ENCODE data around the gene MYO3B.

MYO3B gene

GRCh38 chr2:170148161-170148560 is 29.8 kb upstream of the MYO3B start:
- DNase-seq = no peak
- no peaks in the 10 kb centered on the region for H3K9me3 Mint-ChIP-seq
- ATAC-seq (replicated peaks) = no peak

GRCh38 chr2:170152421-170152820 is 25.5 kb upstream of the MYO3B start:
- H3K27ac Mint-ChIP-seq = no peak overlapping the region
- no peak for ATAC-seq (replicated peaks)
- DNase-seq = no peak

More at GRCh38 chr2:170148161-170148560, 29.8 kb upstream of the MYO3B start:
- Mint-ChIP-seq H3K4me3 (no peak overlapping the region), H3K36me3 (ENCODE audit: insufficient read depth) (no peaks in the 10 kb centered on the region), H3K27ac (no peak overlapping the region), H3K27me3 (no peaks in the 10 kb centered on the region), H3K4me1 (ENCODE audit: low read depth in 2 of 2) (no peaks in the 10 kb centered on the region)

GRCh38 chr2:170155022-170155722 is 22.8 kb upstream of the MYO3B start:
- no peaks in the 10 kb centered on the region for H3K9me3 Mint-ChIP-seq
- ATAC-seq (replicated peaks) (no peak), DNase-seq (no peak)
- no peak overlapping the region for H3K27ac Mint-ChIP-seq
- H3K27me3 Mint-ChIP-seq = no peaks in the 10 kb centered on the region
- H3K4me1 Mint-ChIP-seq (ENCODE audit: low read depth in 2 of 2) = peaks cover 0 to 3% of the 10 kb centered on the region in 2 donors
- H3K4me3 Mint-ChIP-seq = no peak overlapping the region
- H3K36me3 Mint-ChIP-seq (ENCODE audit: insufficient read depth) = no peaks in the 10 kb centered on the region

More at GRCh38 chr2:170152421-170152820, 25.5 kb upstream of the MYO3B start:
- Mint-ChIP-seq H3K4me3 (no peak overlapping the region), H3K4me1 (ENCODE audit: low read depth in 2 of 2) (peaks cover 0 to 3% of the 10 kb centered on the region in 2 donors), H3K36me3 (ENCODE audit: insufficient read depth) (no peaks in the 10 kb centered on the region), H3K27me3 (no peaks in the 10 kb centered on the region), H3K9me3 (no peaks in the 10 kb centered on the region)

DNA sequence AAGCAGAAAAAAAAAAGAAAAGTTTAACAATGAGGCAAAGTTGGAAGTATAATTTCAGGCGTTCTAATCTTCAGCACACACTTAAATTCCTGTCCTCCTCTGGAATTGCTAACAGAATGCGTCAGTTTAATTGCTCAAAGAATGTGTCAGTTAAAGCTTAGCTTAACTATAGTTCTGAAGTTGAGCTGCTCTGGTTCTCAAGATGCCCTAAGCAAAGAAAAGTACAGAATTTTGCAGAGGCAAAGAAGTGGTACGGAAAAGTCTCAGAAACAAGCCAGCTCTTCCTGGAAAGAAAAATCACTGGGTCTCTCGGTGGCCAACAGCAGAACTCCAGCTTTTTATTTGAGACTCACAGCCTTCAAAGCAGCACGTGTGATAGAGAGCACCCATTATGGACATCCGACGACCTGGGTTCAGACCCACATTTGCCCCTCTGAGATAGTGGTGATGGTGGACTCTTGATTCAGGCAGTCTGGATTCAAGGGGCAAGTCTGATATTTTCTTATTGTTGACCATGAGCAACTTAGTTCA is 22.2 kb upstream of the MYO3B start:
- Mint-ChIP-seq H3K27me3 (no peaks in the 10 kb centered on the region), H3K9me3 (no peaks in the 10 kb centered on the region), H3K27ac (no peak overlapping the region), H3K4me3 (no peak overlapping the region), H3K36me3 (ENCODE audit: insufficient read depth) (no peaks in the 10 kb centered on the region), H3K4me1 (ENCODE audit: low read depth in 2 of 2) (peaks cover 0 to 3% of the 10 kb centered on the region in 2 donors)
- DNase-seq (no peak), ATAC-seq (replicated peaks) (no peak)

- no peaks in the 10 kb centered on the region for H3K9me3 Mint-ChIP-seq
- H3K36me3 Mint-ChIP-seq (ENCODE audit: insufficient read depth) = no peaks in the 10 kb centered on the region
- H3K4me3 Mint-ChIP-seq = no peak overlapping the region
- DNase-seq = no peak
- H3K27me3 Mint-ChIP-seq = peaks cover 4 to 6% of the 10 kb centered on the region in 2 donors
- no peak for ATAC-seq (replicated peaks)
- peaks cover 5 to 8% of the 10 kb centered on the region in 2 donors for H3K4me1 Mint-ChIP-seq (ENCODE audit: low read depth in 2 of 2)
- no peak overlapping the region for H3K27ac Mint-ChIP-seq
These were observed 21.4 kb upstream of the MYO3B start for GRCh38 chr2:170156592-170156991.

GRCh38 chr2:170157025-170157684 is 20.8 kb upstream of the MYO3B start:
- Mint-ChIP-seq H3K27me3 (peaks cover 9 to 11% of the 10 kb centered on the region in 2 donors), H3K36me3 (ENCODE audit: insufficient read depth) (no peaks in the 10 kb centered on the region), H3K27ac (no peak overlapping the region), H3K9me3 (no peaks in the 10 kb centered on the region), H3K4me3 (no peak overlapping the region), H3K4me1 (ENCODE audit: low read depth in 2 of 2) (peaks cover 6 to 13% of the 10 kb centered on the region in 2 donors)
- ATAC-seq (replicated peaks) (no peak), DNase-seq (no peak)

GRCh38 chr2:170159060-170159459 is 18.9 kb upstream of the MYO3B start:
- no peak for DNase-seq
- no peak for ATAC-seq (replicated peaks)
- Mint-ChIP-seq H3K4me1 (ENCODE audit: low read depth in 2 of 2) (peaks cover 6 to 13% of the 10 kb centered on the region in 2 donors), H3K4me3 (no peak overlapping the region), H3K9me3 (no peaks in the 10 kb centered on the region), H3K27ac (no peak overlapping the region), H3K27me3 (peaks cover 25 to 27% of the 10 kb centered on the region in 2 donors), H3K36me3 (ENCODE audit: insufficient read depth) (no peaks in the 10 kb centered on the region)

- no peak overlapping the region for H3K27ac Mint-ChIP-seq
- ATAC-seq (replicated peaks) = no peak
- peaks cover 2 to 13% of the 10 kb centered on the region in 2 donors for H3K4me1 Mint-ChIP-seq (ENCODE audit: low read depth in 2 of 2)
- H3K36me3 Mint-ChIP-seq (ENCODE audit: insufficient read depth) = no peaks in the 10 kb centered on the region
- no peaks in the 10 kb centered on the region for H3K9me3 Mint-ChIP-seq
- H3K4me3 Mint-ChIP-seq = no peak overlapping the region
- DNase-seq = no peak
- H3K27me3 Mint-ChIP-seq = peaks cover 27 to 30% of the 10 kb centered on the region in 2 donors
These were observed 16.3 kb upstream of the MYO3B start for GRCh38 chr2:170161516-170162270.

DNA sequence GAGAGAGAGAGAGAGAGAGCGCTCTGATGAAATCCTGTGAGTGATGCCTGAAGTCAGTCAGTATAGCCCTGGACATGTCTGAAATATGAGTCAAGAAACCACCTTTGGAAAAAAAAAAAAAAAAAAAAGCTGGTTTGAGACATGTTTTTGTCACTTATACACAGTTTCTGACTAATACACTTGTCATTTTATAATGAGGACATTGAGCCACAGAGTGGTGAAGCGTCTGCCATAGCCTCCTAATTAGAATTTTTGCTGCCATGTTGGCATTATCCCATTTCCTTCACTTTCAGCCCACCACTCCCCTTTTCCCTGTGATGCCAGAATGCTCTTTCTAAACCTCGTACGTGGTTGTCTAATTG is 15.7 kb upstream of the MYO3B start:
- ATAC-seq (replicated peaks) (no peak), DNase-seq (no peak)
- Mint-ChIP-seq H3K4me3 (no peak overlapping the region), H3K27ac (no peak overlapping the region), H3K9me3 (no peaks in the 10 kb centered on the region), H3K36me3 (ENCODE audit: insufficient read depth) (no peaks in the 10 kb centered on the region), H3K4me1 (ENCODE audit: low read depth in 2 of 2) (peaks cover 2 to 13% of the 10 kb centered on the region in 2 donors), H3K27me3 (peaks cover 27 to 30% of the 10 kb centered on the region in 2 donors)

DNA sequence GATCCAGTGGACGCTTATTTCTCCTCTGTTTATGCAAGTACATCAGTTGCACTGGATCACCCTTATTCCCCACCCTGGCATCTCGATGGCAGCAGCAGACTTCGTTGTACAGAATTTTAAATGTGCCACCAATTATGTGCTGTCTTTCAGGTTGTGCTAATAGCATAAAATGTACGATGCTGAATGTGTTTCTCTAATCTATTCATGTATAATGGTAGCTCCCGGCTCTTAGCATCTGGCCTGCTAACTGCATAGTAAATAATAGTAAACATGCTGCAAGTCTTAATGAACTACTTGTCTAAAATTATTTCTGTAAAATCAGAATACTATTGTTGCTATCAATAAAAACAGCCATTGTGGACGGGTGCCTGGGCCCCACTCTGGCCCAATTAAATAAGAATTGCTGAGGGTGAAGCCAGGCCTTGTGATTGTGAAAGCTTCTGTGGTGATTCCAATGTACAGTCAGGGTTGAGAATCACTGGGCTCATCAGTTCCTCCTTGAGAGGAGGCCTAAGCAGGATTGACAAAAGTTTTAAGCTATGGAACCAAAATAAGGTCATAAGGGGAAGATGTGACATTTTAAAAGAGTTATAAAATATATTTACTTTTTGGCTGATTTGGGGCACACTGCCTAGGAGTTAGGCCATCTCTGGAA is 14.4 kb upstream of the MYO3B start:
- H3K27ac Mint-ChIP-seq = no peak overlapping the region
- peaks cover 27 to 30% of the 10 kb centered on the region in 2 donors for H3K27me3 Mint-ChIP-seq
- DNase-seq (no peak), ATAC-seq (replicated peaks) (no peak)
- peaks cover 2 to 13% of the 10 kb centered on the region in 2 donors for H3K4me1 Mint-ChIP-seq (ENCODE audit: low read depth in 2 of 2)
- H3K9me3 Mint-ChIP-seq = no peaks in the 10 kb centered on the region
- H3K36me3 Mint-ChIP-seq (ENCODE audit: insufficient read depth) = no peaks in the 10 kb centered on the region
- H3K4me3 Mint-ChIP-seq = no peak overlapping the region

GRCh38 chr2:170165129-170165528 is 12.8 kb upstream of the MYO3B start:
- no peaks in the 10 kb centered on the region for H3K36me3 Mint-ChIP-seq (ENCODE audit: insufficient read depth)
- no peak overlapping the region for H3K27ac Mint-ChIP-seq
- H3K27me3 Mint-ChIP-seq = peaks cover 27 to 30% of the 10 kb centered on the region in 2 donors
- H3K9me3 Mint-ChIP-seq = no peaks in the 10 kb centered on the region
- peaks cover 2 to 13% of the 10 kb centered on the region in 2 donors for H3K4me1 Mint-ChIP-seq (ENCODE audit: low read depth in 2 of 2)
- ATAC-seq (replicated peaks) (no peak), DNase-seq (no peak)
- H3K4me3 Mint-ChIP-seq = no peak overlapping the region

DNA sequence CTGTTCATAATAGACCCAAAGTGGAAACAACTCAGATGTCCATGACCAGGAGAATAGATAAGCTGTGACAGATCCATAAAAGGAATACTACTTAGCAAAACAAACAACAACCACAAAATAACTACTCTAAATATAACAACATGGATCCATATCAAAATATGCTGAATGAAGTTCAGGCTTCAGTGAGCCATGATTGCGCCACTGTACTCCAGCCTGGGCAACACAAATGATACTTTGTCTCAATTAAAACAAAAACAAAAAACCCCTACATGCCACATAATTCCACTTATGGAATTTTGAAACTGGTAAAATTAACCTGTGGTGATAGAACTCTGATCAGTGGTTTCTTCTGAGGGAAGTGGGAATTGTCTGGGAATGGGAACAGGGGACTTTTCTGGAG is 11.2 kb upstream of the MYO3B start:
- H3K9me3 Mint-ChIP-seq = no peaks in the 10 kb centered on the region
- peaks cover 0 to 4% of the 10 kb centered on the region in 2 donors for H3K4me1 Mint-ChIP-seq (ENCODE audit: low read depth in 2 of 2)
- no peak overlapping the region for H3K4me3 Mint-ChIP-seq
- H3K36me3 Mint-ChIP-seq (ENCODE audit: insufficient read depth) = no peaks in the 10 kb centered on the region
- H3K27me3 Mint-ChIP-seq = peaks cover 20 to 25% of the 10 kb centered on the region in 2 donors
- ATAC-seq (replicated peaks) (no peak), DNase-seq (no peak)
- H3K27ac Mint-ChIP-seq = no peak overlapping the region

Data from effector memory CD8-positive, alpha-beta T cell (primary cell).